HG03025 (cell line): Measurements from ENCODE around the gene C1QTNF4.
"Not testable (repeated sequence)": the region's sequence is repeated elsewhere in the genome, so short reads cannot be mapped to it uniquely, and the experiment has no call there.

Source experiments
- ATAC-seq: cut with Tn5 transposase; IDR thresholded peaks from one replicate; pipeline ENCODE4 v1.9.1; 2021; ENCODE audit warnings: mild to moderate bottlenecking, moderate library complexity; ENCODE audit not compliant: unreplicated experiment, low FRiP score

Gene C1QTNF4

GRCh38 chr11:47593934-47594855, at the start of gene C1QTNF4:
TSS of gene C1QTNF4 (minus strand) at chr11:47594411. CDS start at chr11:47590810, 3,601 bp downstream.
- ATAC-seq: no peak

- ATAC-seq: peak; percentile 88
These were observed 48.1 kb upstream of the C1QTNF4 start, which contains the start of gene MTCH2 for GRCh38 chr11:47642099-47642855. TSS of gene MTCH2 (minus strand) at chr11:47642559. CDS start at chr11:47642465, 94 bp downstream.

- no peak for ATAC-seq
These were observed 47.4 kb upstream of the C1QTNF4 start for GRCh38 chr11:47641600-47642098.

GRCh38 chr11:47640506-47640905, 46.3 kb upstream of the C1QTNF4 start:
- not testable (repeated sequence) for ATAC-seq

GRCh38 chr11:47636331-47636730, 42.1 kb upstream of the C1QTNF4 start:
- ATAC-seq: not testable (repeated sequence)

- ATAC-seq: no peak
These were observed 37.3 kb upstream of the C1QTNF4 start for GRCh38 chr11:47631473-47631872.

GRCh38 chr11:47628026-47628425, 33.8 kb upstream of the C1QTNF4 start:
- no peak for ATAC-seq

- ATAC-seq: no peak
These were observed 32.0 kb upstream of the C1QTNF4 start for GRCh38 chr11:47626234-47626633.

GRCh38 chr11:47620836-47621378, 26.7 kb upstream of the C1QTNF4 start:
- ATAC-seq: no peak

- no peak for ATAC-seq
These were observed 23.2 kb upstream of the C1QTNF4 start for GRCh38 chr11:47617417-47617809.

GRCh38 chr11:47616726-47617416, 22.7 kb upstream of the C1QTNF4 start:
- ATAC-seq: no peak

- ATAC-seq: no peak
These were observed 21.0 kb upstream of the C1QTNF4 start for GRCh38 chr11:47615249-47615648.

- ATAC-seq: peak; percentile 88
These were observed 17.2 kb upstream of the C1QTNF4 start for GRCh38 chr11:47611348-47611794.

- ATAC-seq: no peak
These were observed 15.5 kb upstream of the C1QTNF4 start for GRCh38 chr11:47609675-47610074.

- no peak for ATAC-seq
These were observed 13.2 kb upstream of the C1QTNF4 start for GRCh38 chr11:47607380-47607779.

GRCh38 chr11:47606731-47607130, 12.5 kb upstream of the C1QTNF4 start:
- ATAC-seq: no peak

GRCh38 chr11:47605921-47606320, 11.7 kb upstream of the C1QTNF4 start:
- no peak for ATAC-seq

GRCh38 chr11:47603295-47603694, 9.1 kb upstream of the C1QTNF4 start:
- no peak for ATAC-seq

GRCh38 chr11:47599902-47600301, 5.7 kb upstream of the C1QTNF4 start:
- ATAC-seq: no peak

GRCh38 chr11:47595967-47596366, 1.8 kb upstream of the C1QTNF4 start:
- ATAC-seq: no peak
